Fibroblast of the aortic adventitia (primary cell): ENCODE results near the gene NAGLU. TPM values are rescaled to one million over a fixed set of nuclear protein-coding genes. Genes with fewer than 3 reads are reported as not detected.
"Not testable (repeated sequence)": the region's sequence is repeated elsewhere in the genome, so short reads cannot be mapped to it uniquely, and the experiment has no call there.

Experiments used
- DNase-seq: peaks from one replicate; pipeline ENCODE4 v3.0.0-alpha.2; 2010; ENCODE audit warnings: low read depth
- H3K4me3 ChIP-seq: 2 replicates; pipeline ENCODE4 v1.5.1; 2011; ENCODE audit warnings: low read depth, mild to moderate bottlenecking, control low read depth, low read length, moderate library complexity
- total RNA-seq: library from RNA; depleted of rRNA; stranded (reverse); fragments of >200 nt; gene quantifications from 2 replicates; pipeline ENCODE4 v1.2.3, GENCODE V29; 2012; ENCODE audit warnings: low replicate concordance
- TF ChIP-seq, protein P1 (sequence below): IDR thresholded peaks from 2 replicates; pipeline ENCODE4 v1.5.1; 2011; ENCODE audit warnings: mild to moderate bottlenecking, low read length, control low read depth, inconsistent platforms; ENCODE audit not compliant: insufficient read depth

The NAGLU gene
- total RNA-seq, 1 donor, result 41.8 TPM

DNA sequence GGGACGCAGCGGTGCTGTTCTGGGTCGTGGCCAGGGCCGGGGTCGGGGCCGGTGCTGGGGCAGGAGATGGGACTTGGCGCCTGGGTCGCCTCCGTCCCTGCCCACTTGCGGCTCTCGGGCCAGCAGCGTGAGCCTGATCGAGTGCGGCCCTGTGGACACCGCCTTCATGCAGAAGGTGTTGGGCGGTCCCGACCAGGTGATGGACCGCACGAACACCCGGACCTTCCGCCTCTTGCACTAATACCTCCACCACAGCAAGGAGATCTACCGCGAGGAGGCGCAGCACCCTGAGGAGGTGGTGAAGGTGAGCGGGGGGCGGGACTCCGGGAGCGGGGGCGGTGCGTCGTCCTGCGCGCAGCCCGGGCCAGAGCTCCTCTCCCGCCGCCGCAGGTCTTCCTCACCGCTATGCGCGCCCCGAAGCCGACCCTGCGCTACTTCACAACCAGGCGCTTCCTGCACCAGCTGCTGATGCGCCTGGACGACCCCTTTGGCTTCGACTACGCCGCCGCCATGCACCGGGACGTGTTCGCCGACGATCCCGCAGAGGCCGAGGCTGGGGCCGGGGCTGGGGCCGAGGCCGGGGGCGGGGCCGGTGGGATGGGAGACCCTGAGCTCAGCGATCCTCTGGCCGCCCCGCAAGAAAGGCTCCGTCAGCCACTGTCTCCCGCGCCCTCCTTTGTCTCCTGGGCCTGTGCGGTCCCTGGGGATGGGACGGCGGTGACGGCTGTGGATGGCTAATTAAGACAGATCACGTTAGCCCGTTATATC is 12.2 kb downstream of the NAGLU start:
- DNase-seq, result no peak
- no peak overlapping the region for H3K4me3 ChIP-seq
- TF ChIP-seq, protein P1, sequence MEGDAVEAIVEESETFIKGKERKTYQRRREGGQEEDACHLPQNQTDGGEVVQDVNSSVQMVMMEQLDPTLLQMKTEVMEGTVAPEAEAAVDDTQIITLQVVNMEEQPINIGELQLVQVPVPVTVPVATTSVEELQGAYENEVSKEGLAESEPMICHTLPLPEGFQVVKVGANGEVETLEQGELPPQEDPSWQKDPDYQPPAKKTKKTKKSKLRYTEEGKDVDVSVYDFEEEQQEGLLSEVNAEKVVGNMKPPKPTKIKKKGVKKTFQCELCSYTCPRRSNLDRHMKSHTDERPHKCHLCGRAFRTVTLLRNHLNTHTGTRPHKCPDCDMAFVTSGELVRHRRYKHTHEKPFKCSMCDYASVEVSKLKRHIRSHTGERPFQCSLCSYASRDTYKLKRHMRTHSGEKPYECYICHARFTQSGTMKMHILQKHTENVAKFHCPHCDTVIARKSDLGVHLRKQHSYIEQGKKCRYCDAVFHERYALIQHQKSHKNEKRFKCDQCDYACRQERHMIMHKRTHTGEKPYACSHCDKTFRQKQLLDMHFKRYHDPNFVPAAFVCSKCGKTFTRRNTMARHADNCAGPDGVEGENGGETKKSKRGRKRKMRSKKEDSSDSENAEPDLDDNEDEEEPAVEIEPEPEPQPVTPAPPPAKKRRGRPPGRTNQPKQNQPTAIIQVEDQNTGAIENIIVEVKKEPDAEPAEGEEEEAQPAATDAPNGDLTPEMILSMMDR, result no peak

DNA sequence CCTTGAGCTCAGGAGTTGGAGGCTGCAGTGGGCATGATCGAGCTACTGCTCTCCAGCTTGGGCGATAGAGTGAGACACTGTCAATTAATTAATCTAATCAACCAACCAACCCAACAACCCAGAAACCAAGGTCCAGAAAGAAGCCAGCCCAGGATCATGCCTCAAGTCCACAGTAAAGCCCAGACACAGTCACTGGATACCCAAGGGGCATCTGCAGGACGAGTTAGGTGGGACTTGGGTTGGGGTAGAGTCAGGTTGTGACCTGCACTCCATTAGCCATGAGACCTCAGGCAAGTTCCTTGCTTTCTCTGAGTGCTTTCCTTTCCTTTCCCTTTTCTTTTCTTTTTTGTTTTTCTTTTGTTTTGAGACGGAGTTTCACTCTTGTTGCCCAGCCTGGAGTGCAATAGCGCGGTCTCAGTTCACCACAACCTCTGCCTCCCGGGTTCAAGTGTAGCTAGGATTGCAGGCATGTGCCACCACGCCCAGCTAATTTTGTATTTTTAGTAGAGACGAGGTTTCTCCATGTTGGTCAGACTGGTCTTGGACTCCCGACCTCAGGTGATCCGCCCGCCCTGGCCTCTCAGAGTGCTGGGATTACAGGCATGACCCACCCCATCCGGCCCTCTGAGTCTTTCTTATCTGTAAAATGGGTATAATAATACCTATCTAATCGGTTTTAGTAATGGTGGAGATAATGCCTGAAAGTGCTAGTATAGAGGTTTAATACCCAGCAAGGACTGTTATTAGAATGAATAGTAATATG is 13.1 kb downstream of the NAGLU start:
- no peak overlapping the region for H3K4me3 ChIP-seq
- TF ChIP-seq, protein P1, result no peak
- no peak for DNase-seq

DNA sequence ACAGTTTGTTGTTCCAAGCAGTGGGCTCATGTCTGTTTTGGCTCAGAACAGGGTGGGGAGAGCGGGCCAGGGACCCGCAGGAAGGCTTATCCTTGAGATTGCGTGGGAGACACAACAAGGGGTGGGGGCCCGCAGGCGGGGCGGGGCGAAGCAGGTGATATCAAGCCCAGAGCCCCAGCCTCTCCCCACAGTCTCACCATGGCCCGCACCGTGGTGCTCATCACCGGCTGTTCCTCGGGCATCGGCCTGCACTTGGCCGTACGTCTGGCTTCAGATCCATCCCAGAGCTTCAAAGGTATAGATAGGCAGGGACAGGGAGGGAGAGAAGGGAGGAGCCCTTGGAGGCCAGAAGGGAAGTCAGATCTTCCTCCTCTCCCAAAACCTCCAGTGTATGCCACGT is 16.7 kb downstream of the NAGLU start, which contains the start of gene HSD17B1:
HSD17B1 (plus strand) TSS at position 188 of the 400 bp plus-strand sequence; CDS start at position 199, 11 bp downstream.
- DNase-seq, result not testable (repeated sequence)
- H3K4me3 ChIP-seq, result peak within 1 kb of the TSS; percentile 89

DNA sequence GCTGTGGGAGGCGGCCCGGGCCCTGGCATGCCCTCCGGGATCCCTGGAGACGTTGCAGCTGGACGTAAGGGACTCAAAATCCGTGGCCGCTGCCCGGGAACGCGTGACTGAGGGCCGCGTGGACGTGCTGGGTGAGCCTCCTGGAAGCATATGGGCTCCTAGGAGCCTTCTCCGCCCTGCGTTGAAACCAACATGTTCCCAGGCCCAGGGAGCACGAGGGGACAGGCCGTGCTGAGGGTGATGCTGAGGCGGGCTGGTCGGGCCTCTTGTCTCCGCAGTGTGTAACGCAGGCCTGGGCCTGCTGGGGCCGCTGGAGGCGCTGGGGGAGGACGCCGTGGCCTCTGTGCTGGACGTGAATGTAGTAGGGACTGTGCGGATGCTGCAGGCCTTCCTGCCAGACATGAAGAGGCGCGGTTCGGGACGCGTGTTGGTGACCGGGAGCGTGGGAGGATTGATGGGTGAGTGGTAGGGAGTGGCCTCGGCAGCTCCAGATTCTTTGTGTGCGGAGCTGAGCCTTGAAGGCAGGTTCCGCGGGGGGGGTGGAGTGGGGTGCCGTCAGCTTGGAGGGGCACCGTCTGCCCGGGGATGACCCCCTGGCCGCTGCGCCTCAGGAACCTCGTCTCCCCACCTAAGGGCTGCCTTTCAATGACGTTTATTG is 17.2 kb downstream of the NAGLU start:
- TF ChIP-seq, protein P1, result no peak
- DNase-seq, result no peak
- H3K4me3 ChIP-seq, result no peak overlapping the region

DNA sequence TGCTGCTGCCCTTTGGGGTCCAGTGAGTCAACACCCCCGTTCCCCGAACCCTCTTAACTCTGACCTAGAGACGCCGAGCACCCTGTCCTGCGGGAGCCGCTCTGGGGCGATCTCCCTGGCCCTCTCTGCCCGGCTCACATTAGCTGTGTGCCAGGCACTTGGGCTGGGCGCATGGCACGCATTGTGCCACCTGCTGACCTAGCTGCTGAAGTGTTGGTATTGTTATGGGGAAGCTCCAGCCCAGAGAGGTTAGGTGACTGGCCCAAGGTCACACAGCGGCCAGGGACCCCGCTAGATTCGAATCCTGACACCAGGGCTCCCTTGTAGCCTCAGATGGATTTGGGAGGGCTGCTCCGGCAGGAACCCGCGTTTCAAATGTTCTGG is 17.8 kb downstream of the NAGLU start:
- TF ChIP-seq, protein P1, result no peak
- DNase-seq, result no peak
- peak overlapping the region; percentile 89 for H3K4me3 ChIP-seq

DNA sequence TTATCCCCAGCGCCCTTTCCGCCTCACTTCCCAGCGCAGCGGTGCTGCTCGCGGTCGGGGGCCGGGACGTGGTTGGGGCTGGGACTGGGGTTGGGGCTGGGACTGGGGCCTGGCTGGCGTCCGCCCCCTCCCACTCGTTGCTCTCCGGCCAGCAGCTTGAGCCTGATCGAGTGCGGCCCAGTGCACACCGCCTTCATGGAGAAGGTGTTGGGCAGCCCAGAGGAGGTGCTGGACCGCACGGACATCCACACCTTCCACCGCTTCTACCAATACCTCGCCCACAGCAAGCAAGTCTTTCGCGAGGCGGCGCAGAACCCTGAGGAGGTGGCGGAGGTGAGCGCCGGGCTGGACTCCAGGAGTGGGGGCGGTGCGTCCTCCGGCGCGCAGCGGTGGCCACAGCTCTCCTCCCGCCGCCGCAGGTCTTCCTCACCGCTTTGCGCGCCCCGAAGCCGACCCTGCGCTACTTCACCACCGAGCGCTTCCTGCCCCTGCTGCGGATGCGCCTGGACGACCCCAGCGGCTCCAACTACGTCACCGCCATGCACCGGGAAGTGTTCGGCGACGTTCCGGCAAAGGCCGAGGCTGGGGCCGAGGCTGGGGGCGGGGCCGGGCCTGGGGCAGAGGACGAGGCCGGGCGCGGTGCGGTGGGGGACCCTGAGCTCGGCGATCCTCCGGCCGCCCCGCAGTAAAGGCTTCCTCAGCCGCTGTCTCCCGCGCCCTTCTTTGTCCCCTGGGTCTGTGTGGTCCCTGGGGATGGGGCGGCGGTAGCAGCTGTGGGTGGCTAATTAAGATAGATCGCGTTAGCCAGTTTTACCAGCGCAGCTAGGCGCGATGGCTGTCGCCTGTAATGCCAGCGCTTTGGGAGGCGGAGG is 18.4 kb downstream of the NAGLU start:
- TF ChIP-seq, protein P1, result no peak
- peak overlapping the region; percentile 89 for H3K4me3 ChIP-seq
- peak; percentile 68 for DNase-seq
